NCI-H526 (cell line): ENCODE measurements around the gene ZDHHC14.

Experiments
- DNase-seq, 2 experiments: peaks; one replicate each; lab custom pipeline; 2025; lab: John Stamatoyannopoulos, UW

Gene ZDHHC14

GRCh38 chr6:157518397-157519250, 137.6 kb downstream of the ZDHHC14 start:
- no peak for DNase-seq

- no peak for DNase-seq
Measured at GRCh38 chr6:157519255-157520116, 138.5 kb downstream of the ZDHHC14 start.

DNA sequence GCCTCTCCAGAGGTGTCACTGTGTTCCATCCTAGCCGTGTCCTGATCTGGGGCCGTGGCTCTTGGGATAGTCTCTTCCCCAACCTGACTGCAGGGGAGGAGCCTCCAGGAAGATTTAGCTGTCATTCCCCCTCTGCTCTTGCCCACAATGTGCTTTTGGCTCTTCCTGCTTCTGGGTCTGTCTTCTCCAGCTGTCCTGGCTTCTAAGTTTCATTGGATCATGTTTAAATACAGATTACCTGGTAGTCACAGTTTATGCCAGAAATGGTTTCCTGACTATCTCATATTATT, 139.1 kb downstream of the ZDHHC14 start:
- no peak for DNase-seq

GRCh38 chr6:157520596-157521361, 139.8 kb downstream of the ZDHHC14 start:
- DNase-seq: no peak

DNA sequence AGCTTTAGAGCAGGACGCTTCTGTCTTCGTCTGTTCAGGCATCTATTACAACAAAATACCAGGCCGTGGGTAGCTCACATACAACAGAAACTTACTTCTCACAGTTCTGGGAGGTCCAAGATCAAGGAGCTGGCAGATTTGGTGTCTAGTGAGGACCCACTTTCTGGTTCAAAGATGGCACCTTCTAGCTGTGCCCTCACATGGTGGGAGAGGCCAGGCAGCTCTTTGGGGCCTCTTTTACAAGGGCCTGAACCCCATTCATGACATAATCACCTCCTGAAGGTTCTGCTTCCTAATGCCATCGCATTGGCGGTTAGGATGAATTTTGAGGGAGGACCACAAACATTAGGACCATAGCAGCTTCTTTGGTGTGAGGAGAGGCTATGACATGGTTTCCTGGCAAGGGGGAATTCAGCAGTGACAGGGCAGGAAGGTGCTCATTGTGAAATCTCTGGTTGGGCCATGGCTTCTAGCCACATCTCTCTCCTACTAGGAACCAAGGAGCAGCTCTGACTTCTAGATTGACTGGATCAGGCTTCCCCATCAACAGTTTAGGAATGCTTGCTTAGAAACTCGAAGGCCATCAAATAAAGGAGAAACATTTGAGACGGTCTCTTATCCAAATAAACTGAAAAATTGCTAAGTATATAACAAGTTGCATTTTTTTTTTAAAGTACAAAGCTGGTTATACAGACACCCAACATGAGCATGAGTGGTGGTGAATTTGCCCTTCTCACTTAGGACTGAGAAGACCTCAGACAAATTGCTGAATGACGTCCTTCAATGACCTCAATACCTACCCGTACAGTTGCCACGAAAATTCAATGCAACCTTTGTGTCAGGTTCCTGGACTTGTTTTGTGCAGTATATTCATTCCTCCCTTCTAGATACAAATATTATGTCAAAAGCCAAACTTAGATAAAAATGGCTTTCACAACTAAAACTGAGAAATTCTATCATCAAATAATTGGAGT, 140.7 kb downstream of the ZDHHC14 start:
- no peak for DNase-seq

DNA sequence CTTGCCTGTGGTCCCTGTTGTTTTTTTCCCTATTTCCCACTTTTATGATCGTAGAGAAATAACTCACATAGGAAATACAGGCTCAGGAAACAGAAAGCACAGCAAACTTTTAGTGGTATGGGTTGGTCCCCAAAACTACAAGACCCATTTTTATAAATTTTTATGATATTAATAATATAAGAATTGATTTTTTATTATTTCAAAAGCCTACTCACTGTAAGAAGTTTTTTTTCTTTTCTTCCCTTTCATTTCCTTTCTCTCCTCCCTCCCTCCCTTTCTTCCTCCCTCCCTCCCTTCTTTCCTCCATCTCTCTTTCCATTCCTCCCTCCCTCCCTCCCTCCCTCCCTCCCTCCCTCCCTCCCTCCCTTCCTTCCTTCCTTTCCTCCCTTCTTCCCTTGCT, 141.5 kb downstream of the ZDHHC14 start:
- DNase-seq: no peak

- no peak for DNase-seq
Measured at GRCh38 chr6:157524735-157525134, 143.7 kb downstream of the ZDHHC14 start.

DNA sequence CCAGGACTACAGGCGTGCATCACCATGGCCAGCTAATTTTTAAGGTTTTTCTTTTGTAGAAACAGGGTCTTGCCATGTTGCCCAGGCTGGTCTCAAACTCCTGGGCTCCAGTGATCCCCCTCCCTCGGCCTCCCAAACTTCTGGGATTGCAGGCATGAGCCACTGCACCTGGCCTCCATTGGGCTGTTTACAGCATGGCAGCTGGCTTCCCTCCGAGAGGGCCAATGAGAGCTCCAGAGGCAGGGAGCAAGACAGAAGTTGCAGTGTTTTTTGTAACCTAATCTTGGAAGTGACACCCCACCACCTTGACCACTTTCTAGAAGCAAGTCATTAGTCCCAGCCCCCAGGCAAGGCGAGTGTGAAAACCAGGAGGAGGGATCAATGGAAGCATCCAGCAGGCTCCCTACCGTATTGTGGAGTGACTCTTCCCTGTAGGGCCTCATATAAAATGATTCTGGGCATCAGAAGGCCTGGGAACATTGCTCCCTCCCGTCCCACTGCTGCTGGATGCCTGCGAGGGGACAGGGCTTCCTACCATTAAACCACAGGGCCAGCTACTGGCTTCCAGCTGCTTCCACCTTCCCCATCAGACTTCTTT, 144.4 kb downstream of the ZDHHC14 start:
- DNase-seq: no peak

DNA sequence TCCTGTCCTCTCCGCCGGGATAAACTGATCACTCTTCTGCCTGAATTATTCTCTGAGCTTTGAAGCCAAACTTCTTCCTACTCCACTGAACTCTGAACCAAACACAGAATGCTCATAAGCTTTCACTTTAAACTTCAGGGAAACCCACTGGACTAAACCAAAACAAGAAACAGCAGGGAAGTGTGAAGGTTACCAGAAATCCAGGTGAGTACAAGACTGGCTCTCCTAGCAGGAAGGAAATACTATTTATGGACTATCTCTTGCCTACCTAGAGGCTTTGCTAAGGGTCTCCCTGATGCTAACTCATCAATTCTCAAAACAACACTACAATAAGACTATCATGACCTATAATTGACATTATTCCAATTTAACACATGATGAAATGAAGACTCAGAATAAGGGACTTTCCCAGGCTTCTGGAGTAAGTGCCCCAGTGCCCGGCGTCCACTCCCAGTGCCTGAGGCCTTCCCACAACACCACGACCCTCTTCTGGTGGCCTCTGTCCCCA, 145.0 kb downstream of the ZDHHC14 start:
- DNase-seq: no peak

DNA sequence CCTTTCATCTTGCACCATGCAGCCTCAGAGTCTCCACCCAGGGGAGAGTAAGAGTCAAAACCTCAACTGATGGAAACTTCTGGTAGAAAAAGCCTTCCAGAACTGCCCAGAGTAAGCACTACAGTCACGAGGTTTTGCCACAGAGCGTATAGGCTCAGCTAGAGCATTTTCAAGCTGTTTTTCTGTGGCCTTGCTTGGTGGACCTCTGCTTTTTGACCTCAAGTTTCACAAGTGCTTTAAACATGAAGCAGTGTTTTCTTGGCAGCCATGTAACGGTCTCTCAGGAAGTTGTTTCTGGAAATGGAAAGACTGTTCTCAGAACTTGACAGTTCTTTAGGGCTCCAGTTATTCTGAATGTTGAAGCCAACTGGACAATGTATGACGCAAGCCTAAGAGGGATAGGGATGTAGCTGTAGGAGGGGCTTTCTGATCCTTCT, 146.5 kb downstream of the ZDHHC14 start:
- DNase-seq: no peak

DNA sequence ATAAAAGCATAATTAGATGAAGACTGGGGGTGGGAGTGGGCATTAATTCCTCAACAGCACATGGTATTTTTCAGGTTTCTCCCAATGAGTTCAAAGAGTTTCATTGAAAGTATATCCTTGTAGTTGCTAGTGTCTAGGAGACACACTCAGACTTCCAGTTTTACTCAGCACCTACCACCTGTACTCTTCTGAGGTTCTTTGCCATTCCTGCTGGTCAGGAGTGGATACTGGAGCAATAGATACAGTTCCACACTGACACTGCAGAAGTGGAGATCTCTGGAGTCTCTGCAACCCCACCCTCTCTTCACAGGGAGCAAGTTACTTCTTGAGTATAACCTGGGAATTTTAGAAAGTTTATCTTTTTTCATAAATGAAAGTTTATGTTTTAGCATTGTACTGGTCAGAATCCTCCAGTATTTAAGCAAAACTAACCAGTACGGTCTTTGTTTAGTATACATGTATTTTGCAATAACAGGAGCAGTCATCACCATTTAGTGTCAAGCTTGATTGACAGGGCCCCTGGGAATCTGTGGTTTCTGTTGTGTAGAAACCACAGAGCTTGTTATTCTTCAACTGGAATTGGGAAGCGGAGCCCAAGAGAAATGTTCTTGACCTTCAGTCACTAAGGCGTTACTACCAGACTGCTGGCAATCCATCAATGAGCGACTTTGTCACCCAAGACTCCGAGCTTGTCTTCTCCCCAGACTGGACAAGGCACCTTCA, 148.1 kb downstream of the ZDHHC14 start:
- peak; percentile 12 to 55 for DNase-seq

- no peak for DNase-seq
Measured at GRCh38 chr6:157529654-157530039, 148.7 kb downstream of the ZDHHC14 start.

GRCh38 chr6:157530126-157530525, 149.1 kb downstream of the ZDHHC14 start:
- DNase-seq: no peak

DNA sequence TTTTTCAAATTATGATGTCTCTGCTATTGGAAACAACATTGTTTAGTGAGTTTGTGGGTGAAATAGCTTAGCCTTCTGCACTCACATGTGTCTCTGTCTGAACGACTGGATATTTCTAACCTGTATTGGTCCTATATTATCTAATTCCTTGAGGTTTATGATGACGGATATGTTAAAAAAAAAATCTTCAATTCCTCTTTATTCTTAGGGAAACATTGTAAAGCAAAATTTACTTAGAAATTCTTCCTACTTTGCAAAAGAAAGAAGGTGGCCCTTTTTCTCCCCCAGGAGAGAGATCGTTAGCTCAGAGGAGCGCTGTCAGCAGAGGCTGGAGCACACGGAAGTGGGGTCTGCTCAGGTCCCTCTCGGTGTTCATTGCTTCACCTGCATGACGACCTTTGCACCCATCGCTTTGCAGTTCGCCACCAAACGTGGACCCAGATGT, 149.8 kb downstream of the ZDHHC14 start:
- DNase-seq: no peak

- DNase-seq: no peak
Measured at GRCh38 chr6:157531169-157531985, 150.4 kb downstream of the ZDHHC14 start.

DNA sequence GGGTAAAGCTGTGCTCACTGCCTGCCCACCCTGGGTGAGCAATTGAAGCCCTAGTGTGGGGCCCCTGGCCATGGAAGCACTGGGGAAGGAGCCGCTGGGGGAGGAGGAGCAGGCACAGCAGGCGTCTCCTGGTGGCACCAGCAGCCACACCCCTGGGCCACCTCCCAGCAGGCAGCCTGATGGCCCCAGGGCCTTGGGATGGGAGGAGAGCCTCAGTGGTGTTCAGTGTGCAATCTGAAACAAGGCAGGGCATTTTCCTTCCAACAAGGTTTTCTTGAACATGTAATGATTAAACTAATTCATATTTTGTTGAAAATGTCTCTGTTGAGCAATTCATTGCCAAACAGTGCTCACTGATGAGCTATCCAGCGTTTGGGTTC, 151.0 kb downstream of the ZDHHC14 start:
- no peak for DNase-seq

DNA sequence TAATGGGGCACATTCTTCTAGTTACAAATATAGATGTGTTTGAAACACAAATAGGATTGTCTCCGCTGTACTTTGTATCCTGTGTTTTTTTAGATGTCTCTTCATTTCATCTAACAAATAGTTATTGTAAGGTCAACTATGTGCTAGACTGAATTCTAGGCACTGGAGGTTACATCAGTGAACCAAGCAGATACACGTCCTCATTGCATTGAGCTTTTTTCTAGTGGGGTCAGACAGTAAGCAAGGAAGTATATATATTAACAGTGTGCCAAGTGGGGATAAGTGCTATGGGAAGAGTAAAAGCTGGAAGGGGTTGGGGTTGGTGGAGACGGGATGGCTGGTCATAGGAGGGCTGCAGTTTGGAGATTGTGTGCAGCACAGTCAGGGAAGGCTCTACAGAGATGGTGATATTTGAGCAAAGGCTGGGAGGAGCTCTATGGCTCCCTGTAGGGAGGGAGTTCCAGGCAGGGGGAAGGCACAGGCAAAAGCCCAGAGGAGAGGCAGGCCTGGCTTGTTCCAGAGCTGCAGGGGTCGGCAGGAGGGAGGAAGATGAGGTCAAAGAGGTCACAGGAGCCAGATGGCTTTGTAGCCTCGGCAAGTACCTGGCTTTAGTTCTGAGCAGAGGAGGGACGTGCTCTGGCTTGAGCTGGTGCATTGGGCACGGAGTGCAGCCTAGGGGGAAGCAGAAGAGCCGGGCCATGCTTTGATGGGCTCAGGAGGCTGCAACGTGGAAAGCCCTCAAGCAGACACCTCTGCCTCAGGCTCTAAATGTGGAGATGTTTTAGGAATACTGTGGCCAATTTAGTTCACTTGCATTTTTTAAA, 152.3 kb downstream of the ZDHHC14 start:
- no peak for DNase-seq
